ENCODE data around the gene C17orf114.

DNA sequence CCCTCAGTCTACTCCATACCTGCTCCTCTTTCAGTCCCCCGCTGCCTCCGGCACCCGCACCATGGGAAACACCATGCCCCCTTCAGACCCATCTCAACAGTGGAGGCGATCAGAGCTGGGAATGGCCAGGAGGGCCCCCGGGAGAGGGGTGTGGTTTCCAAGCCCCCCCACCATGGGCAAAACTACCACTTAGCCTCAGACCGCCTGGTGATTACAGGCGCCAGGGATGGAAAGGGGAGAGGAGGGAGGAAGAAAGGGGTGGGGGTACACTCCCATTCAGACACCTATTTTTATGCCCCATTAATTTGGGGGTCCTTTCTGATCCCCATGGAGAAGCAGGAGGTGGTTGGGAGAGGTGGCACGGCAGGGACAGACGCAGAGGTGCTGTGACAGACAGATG, at the start of gene C17orf114:
- TF ChIP-seq, protein P1, sequence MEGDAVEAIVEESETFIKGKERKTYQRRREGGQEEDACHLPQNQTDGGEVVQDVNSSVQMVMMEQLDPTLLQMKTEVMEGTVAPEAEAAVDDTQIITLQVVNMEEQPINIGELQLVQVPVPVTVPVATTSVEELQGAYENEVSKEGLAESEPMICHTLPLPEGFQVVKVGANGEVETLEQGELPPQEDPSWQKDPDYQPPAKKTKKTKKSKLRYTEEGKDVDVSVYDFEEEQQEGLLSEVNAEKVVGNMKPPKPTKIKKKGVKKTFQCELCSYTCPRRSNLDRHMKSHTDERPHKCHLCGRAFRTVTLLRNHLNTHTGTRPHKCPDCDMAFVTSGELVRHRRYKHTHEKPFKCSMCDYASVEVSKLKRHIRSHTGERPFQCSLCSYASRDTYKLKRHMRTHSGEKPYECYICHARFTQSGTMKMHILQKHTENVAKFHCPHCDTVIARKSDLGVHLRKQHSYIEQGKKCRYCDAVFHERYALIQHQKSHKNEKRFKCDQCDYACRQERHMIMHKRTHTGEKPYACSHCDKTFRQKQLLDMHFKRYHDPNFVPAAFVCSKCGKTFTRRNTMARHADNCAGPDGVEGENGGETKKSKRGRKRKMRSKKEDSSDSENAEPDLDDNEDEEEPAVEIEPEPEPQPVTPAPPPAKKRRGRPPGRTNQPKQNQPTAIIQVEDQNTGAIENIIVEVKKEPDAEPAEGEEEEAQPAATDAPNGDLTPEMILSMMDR (conservative IDR thresholded peaks at IDR 0.05; ENCODE audit: low read depth, low read length), result no peak
- TF ChIP-seq EZH2 (IDR thresholded peaks at IDR 0.05; ENCODE audit: borderline replicate concordance, low read depth, low read length, poor library complexity, severe bottlenecking), result no peak

Measured in A673 (cell line).